Effector memory CD4-positive, alpha-beta T cell (primary cell): ENCODE measurements around the gene ACOT12.

Experiments
- DNase-seq, 3 donors: peaks; one replicate each; pipeline ENCODE4 v3.0.0-alpha.2; 2020
- H3K27ac ChIP-seq: 2 replicates; pipeline ENCODE4 v1.7.0; 2013; ENCODE audit warnings: mild to moderate bottlenecking, low read length, moderate library complexity; ENCODE audit not compliant: insufficient read depth, poor library complexity, severe bottlenecking
- H3K27me3 ChIP-seq: replicated peaks from 2 replicates; pipeline ENCODE4 v1.7.0; 2013; ENCODE audit warnings: mild to moderate bottlenecking, low read length; ENCODE audit not compliant: insufficient read depth, control insufficient read depth, poor library complexity, severe bottlenecking
- H3K36me3 ChIP-seq: 2 replicates; pipeline ENCODE4 v1.7.0; 2013; ENCODE audit warnings: mild to moderate bottlenecking, low read length, moderate library complexity; ENCODE audit not compliant: control insufficient read depth, insufficient read depth
- H3K4me1 ChIP-seq: 2 replicates; pipeline ENCODE4 v1.7.0; 2013; ENCODE audit warnings: low read length, mild to moderate bottlenecking; ENCODE audit not compliant: control insufficient read depth, insufficient read depth, poor library complexity, severe bottlenecking
- H3K4me3 ChIP-seq: 2 replicates; pipeline ENCODE4 v1.7.0; 2013; ENCODE audit warnings: low read length, low read depth, mild to moderate bottlenecking; ENCODE audit not compliant: insufficient read depth, poor library complexity, severe bottlenecking
- H3K9me3 ChIP-seq: 2 replicates; pipeline ENCODE4 v1.7.0; 2013; ENCODE audit warnings: mild to moderate bottlenecking, low read length, moderate library complexity; ENCODE audit not compliant: control insufficient read depth

Gene ACOT12

DNA sequence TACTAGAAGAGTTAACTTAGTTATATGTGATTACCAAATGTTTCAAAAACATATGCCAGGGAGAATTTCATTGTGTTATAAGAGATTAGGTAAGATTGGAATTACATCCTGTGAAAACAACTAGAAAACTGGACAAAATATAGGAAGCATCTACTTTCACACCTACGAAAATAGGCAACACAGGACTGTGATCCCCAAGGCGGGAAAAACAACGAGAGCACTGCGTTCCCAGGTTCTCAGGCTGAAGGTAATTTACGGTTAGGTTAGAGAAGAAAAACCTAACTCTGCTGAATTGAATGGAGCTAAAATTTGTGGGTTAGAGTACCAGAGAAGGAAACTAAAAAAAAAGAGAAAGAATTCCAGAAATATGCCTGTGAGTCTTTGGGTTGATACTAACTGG, 28.4 kb downstream of the ACOT12 start:
- Histone ChIP-seq H3K36me3 (no peaks in the 10 kb centered on the region), H3K27ac (no peak overlapping the region), H3K9me3 (no peaks in the 10 kb centered on the region), H3K27me3 (peaks cover 2% of the 10 kb centered on the region), H3K4me3 (no peak overlapping the region), H3K4me1 (no peaks in the 10 kb centered on the region)
- DNase-seq, result no peak

DNA sequence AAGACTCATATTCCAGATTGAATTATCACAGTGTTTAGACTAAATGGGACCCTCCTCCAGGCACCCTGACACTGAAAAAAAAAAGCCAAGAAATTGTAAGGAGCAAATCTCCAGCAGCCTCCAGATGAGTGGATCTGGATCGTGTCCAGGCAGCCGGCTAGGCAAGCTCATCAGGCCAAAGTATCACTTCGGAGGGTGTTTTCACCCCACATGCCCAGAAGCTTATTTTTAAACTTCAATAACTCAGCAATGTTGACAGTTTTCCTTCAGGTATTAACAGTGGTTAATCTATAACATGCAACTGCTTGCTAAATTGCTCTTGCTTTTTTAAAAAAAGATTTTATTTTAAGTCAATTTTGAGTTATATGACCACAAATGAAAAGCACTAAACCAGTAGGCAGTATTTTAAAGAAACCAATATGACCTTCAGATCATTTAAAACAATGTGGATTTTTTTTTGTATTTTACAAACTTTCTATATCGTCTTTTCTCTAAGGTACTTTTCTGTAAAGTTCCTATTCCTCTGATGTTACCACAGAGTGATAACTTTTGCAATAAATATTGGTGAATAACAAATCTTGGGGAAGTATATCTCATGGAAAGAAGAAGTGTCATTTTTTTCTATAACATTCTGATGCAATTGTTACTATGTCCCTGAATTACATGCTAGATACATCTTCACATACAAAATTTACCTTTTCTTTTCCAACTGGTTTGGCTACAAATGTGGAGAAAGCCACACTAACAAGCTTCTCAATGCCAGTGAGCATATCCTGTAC, 30.7 kb downstream of the ACOT12 start:
- Histone ChIP-seq H3K9me3 (no peaks in the 10 kb centered on the region), H3K4me1 (no peaks in the 10 kb centered on the region), H3K4me3 (no peak overlapping the region), H3K36me3 (no peaks in the 10 kb centered on the region), H3K27me3 (peaks cover 2% of the 10 kb centered on the region), H3K27ac (no peak overlapping the region)
- DNase-seq, result no peak

DNA sequence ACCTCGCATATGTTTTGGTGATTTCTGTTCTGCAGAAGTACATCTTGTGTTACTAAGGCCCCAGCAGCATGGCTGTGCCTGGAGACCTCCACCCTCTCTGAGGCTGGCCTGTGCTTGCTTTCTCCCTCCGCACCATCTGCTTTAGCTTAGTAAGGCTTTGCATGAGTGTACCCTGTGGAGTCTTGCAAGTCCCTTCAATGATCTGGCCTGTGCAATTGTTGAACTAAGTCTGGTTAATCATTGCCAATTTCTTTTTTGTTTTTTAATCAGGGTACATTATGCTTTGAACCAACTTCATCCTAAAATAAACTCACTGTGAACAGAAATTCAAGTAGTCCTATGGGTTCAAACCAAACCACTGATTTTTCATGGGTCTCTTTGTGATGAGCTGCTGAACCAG, 32.3 kb downstream of the ACOT12 start:
- Histone ChIP-seq H3K4me1 (no peaks in the 10 kb centered on the region), H3K27me3 (no peaks in the 10 kb centered on the region), H3K36me3 (no peaks in the 10 kb centered on the region), H3K4me3 (no peak overlapping the region), H3K9me3 (no peaks in the 10 kb centered on the region), H3K27ac (no peak overlapping the region)
- DNase-seq, result no peak

DNA sequence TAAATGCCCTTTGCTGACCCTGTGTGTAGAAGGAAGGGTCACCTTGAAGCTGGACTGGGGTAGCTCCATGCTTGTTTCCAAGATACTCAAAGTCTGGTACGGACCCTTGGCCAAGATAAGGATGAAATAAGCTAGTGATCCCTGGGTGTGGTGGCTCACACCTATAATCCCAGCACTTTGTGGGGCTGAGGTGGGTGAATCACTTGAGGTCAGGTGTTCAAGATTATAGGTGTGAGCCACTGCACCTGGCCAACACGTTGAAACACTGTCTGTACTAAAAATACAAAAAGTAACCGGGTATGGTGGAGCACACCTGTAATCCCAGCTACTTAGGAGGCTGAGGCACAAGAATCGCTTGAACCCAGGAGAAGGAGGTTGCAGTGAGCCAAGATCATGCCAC, 33.3 kb downstream of the ACOT12 start:
- no peak for DNase-seq
- H3K9me3 ChIP-seq, result no peaks in the 10 kb centered on the region
- H3K27me3 ChIP-seq, result no peaks in the 10 kb centered on the region
- no peaks in the 10 kb centered on the region for H3K36me3 ChIP-seq
- no peak overlapping the region for H3K4me3 ChIP-seq
- no peak overlapping the region for H3K27ac ChIP-seq
- H3K4me1 ChIP-seq, result no peaks in the 10 kb centered on the region

DNA sequence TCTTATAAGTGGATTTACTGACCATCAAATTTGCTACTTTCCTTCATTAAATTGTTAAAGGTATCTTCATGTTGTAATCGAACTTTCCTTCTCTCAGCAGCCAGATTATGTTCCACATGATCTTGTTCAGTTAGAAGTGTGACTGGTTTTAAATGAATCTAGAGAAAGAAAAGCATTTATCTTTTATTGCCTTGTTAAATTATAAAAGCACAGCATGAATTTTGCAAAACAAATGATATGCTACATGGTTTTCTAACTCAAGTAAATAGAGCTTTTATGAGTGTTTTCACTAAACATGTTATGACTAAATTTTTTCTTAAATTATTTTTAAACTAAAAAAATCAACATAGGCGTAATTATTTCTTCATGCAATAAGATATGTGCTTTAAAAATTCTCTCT, 34.1 kb downstream of the ACOT12 start:
- Histone ChIP-seq H3K36me3 (no peaks in the 10 kb centered on the region), H3K9me3 (no peaks in the 10 kb centered on the region), H3K27ac (no peak overlapping the region), H3K27me3 (no peaks in the 10 kb centered on the region), H3K4me3 (no peak overlapping the region), H3K4me1 (no peaks in the 10 kb centered on the region)
- DNase-seq, result no peak

DNA sequence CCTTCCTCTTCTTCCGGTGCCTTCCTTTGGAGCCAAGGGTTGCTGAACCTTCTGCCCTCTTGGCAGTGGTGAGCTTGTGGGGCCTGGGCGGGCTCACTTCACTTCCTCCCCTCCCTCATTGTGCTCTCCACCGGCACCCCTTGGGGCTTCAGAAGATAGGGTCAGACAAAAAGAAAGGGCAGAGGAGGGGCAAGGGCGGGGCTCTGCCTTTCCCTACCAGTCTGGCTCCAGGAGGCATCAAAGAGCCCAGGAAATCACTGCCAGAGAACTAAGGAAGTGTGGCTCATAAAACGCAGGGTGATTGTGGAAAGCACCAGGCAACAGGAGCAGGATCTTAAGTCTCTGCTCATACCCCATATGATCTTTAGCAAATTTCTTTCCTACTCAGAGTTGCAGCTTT, 34.8 kb downstream of the ACOT12 start:
- H3K27ac ChIP-seq, result no peak overlapping the region
- no peaks in the 10 kb centered on the region for H3K27me3 ChIP-seq
- no peaks in the 10 kb centered on the region for H3K36me3 ChIP-seq
- H3K4me1 ChIP-seq, result no peaks in the 10 kb centered on the region
- no peak overlapping the region for H3K4me3 ChIP-seq
- no peaks in the 10 kb centered on the region for H3K9me3 ChIP-seq
- DNase-seq, result no peak

DNA sequence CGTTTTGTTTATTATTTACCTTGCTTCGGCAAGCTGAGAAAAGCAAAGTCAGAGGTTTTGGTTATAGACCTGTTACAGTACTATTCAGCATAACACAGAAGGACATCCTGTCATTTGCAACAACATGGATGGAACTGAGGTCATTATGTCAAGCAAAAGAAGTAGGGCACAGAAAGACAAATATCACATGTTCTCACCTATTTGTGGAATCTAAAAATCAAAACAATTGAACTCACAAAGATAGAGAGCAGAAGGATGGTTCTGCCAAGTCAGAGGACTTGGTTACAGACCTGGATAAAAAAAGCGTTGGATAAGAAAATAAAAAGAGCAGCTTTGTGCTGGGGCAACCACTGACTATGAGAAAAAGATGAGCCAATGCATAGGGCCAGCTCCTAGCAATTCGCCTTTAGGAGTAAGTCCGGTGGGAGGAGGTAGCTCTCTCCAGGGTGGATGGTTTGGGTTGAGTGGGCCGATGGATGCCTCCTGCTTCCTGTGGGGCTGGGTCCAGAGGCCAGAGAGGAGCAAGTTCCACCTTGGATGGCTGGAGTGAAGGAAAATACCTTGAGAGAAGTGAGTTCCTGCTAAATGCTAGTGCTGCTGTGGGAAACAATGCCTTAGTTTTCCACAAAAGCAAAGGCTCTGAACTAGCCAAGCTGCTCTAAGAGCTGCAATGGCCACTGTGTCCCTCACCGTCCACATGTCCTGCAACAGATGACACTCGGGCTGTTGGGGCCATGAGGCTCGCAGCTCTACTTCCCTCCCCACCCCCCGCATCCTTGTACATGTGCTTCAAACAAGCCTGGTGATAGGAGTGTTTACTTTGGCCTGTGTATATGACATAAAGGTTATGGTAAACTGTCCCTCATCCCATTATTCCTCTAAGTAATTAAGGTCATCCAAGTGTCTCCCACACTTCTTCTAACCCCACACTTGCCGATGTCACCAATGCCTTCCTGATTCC, 38.4 kb downstream of the ACOT12 start:
- DNase-seq, result no peak
- no peak overlapping the region for H3K4me3 ChIP-seq
- H3K9me3 ChIP-seq, result no peaks in the 10 kb centered on the region
- no peak overlapping the region for H3K27ac ChIP-seq
- H3K27me3 ChIP-seq, result no peaks in the 10 kb centered on the region
- H3K4me1 ChIP-seq, result no peaks in the 10 kb centered on the region
- H3K36me3 ChIP-seq, result no peaks in the 10 kb centered on the region

DNA sequence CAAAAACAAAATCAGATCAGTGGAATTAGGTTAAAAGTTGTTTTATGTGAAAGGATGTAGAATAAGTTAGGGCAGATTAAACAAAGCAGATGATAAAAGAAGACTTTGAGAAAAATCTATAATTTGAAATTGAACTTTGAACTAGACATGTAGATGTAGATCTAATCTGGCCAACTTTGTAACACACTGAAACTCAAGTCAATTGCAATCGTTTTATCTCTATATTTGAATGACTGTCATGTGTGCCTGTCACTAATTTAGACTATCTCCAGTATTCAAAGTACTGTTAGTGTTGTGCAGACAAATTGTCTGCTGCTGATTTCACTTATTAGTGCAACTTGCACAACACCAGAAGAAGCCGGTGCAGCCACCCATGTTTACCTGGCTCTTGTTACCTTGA, 39.8 kb downstream of the ACOT12 start:
- H3K36me3 ChIP-seq, result no peaks in the 10 kb centered on the region
- H3K4me3 ChIP-seq, result no peak overlapping the region
- no peaks in the 10 kb centered on the region for H3K27me3 ChIP-seq
- no peaks in the 10 kb centered on the region for H3K4me1 ChIP-seq
- no peak overlapping the region for H3K27ac ChIP-seq
- no peaks in the 10 kb centered on the region for H3K9me3 ChIP-seq
- DNase-seq, result no peak

DNA sequence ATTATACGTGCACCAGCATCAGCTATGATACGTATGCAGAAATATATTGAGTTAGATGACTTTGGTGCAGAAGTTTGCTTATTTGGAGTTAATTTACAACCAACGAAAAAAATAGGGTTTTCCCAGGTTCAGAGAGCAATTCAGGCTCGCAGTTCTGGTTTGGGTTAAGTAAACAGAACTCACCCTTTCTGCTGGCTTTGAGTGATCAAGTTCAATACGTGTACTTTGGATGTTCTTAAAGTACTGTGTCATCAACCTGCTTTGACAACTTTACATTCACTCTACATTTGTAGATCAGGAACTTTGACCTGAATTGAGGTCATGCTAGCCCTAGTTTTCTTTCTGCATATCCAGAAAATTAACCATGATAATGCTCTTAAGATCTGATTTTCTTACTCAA, 40.7 kb downstream of the ACOT12 start:
- no peak for DNase-seq
- Histone ChIP-seq H3K4me1 (no peaks in the 10 kb centered on the region), H3K27me3 (no peaks in the 10 kb centered on the region), H3K27ac (no peak overlapping the region), H3K36me3 (no peaks in the 10 kb centered on the region), H3K4me3 (no peak overlapping the region), H3K9me3 (no peaks in the 10 kb centered on the region)

DNA sequence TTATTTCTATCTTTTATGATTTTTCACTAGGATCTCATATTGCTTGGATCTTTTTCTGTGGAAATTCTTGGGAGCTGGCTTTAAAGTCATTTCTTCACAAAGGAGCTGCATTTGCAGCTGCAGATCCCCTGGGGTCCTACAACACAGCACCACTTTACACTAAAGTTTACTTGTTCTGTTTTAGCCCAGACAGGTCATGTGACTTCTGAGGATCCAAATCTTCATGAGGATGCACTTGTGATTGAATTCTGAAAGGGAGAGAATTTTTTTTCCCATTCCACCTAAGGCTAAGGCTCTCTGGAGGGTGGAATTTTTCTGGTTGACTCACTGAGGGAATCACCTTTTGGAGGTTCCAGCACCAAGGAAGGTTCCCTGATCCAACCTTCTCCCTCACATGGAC, 43.4 kb downstream of the ACOT12 start:
- Histone ChIP-seq H3K4me1 (no peaks in the 10 kb centered on the region), H3K27me3 (no peaks in the 10 kb centered on the region), H3K9me3 (no peaks in the 10 kb centered on the region), H3K4me3 (no peak overlapping the region), H3K27ac (no peak overlapping the region), H3K36me3 (no peaks in the 10 kb centered on the region)
- no peak for DNase-seq
